Liver (tissue), 9 donors: ENCODE data around the gene CXXC4. TPM values are rescaled to one million over a fixed set of nuclear protein-coding genes. Genes with fewer than 3 reads are reported as not detected.

ENCODE experiments used
- DNase-seq: peaks from one replicate; pipeline ENCODE4 v3.0.0-alpha.2; 2017; ENCODE audit warnings: low spot score
- H3K27ac ChIP-seq, 2 donors: one replicate each; pipeline ENCODE4 v1.7.0; 2013; ENCODE audit warnings: inconsistent platforms in 2 of 2, low read length in 2 of 2, control low read depth in 1 of 2, low read depth in 1 of 2, mild to moderate bottlenecking in 1 of 2
- H3K27me3 ChIP-seq, 4 donors: one replicate each; pipeline versions ENCODE4 v1.6.1 to v1.7.0; 2013; ENCODE audit warnings: low read length in 3 of 4, inconsistent platforms in 1 of 4, mild to moderate bottlenecking in 1 of 4, moderate library complexity in 1 of 4; ENCODE audit not compliant: control insufficient read depth in 4 of 4, insufficient read depth in 4 of 4
- H3K36me3 ChIP-seq, 4 donors: one replicate each; pipeline versions ENCODE4 v1.6.1 to v1.7.0; 2013; ENCODE audit warnings: low read length in 3 of 4, mild to moderate bottlenecking in 3 of 4, low read depth in 1 of 4, moderate library complexity in 1 of 4; ENCODE audit not compliant: control insufficient read depth in 4 of 4, insufficient read depth in 3 of 4
- H3K4me1 ChIP-seq, 4 donors: one replicate each; pipeline versions ENCODE4 v1.6.1 to v1.7.0; 2013; ENCODE audit warnings: low read length in 3 of 4, mild to moderate bottlenecking in 3 of 4, moderate library complexity in 1 of 4; ENCODE audit not compliant: control insufficient read depth in 4 of 4, insufficient read depth in 4 of 4
- H3K4me3 ChIP-seq, 3 donors: one replicate each; pipeline versions ENCODE4 v1.6.1 to v1.7.0; 2013; ENCODE audit warnings: low read length in 3 of 3, control low read depth in 1 of 3, low read depth in 1 of 3, mild to moderate bottlenecking in 1 of 3
- H3K9ac ChIP-seq, 2 donors: one replicate each; pipeline ENCODE4 v1.7.0; 2013; ENCODE audit warnings: low read length in 2 of 2, mild to moderate bottlenecking in 2 of 2, moderate library complexity in 2 of 2, control low read depth in 1 of 2, low read depth in 1 of 2
- H3K9me3 ChIP-seq, 4 donors: one replicate each; pipeline versions ENCODE4 v1.6.1 to v1.7.0; 2013; ENCODE audit warnings: low read length in 3 of 4; ENCODE audit not compliant: control insufficient read depth in 4 of 4
- EGR1 ChIP-seq, 2 donors: IDR thresholded peaks; 2 replicates each; pipeline ENCODE4 v1.6.1; 2016 to 2018; ENCODE audit warnings: antibody characterized with exemption in 2 of 2, low read depth in 2 of 2
- FOXA1 ChIP-seq: IDR thresholded peaks from 2 replicates; pipeline ENCODE4 v1.6.1; 2016; ENCODE audit warnings: antibody characterized with exemption
- FOXA2 ChIP-seq: IDR thresholded peaks from 2 replicates; pipeline ENCODE4 v1.6.1; 2016; ENCODE audit warnings: antibody characterized with exemption
- GABPA ChIP-seq, 2 donors: IDR thresholded peaks in 1 of 2; conservative IDR thresholded peaks in 1 of 2; 2 replicates each; pipeline ENCODE4 v1.6.1; 2016; ENCODE audit warnings: antibody characterized with exemption in 2 of 2, mild to moderate bottlenecking in 1 of 2, moderate library complexity in 1 of 2
- HNF4A ChIP-seq, 2 donors: conservative IDR thresholded peaks; 2 replicates each; pipeline ENCODE4 v1.6.1; 2016; ENCODE audit warnings: antibody characterized with exemption in 2 of 2, mild to moderate bottlenecking in 2 of 2
- HNF4G ChIP-seq: IDR thresholded peaks from 2 replicates; pipeline ENCODE4 v1.6.1; 2016; ENCODE audit warnings: antibody characterized with exemption
- JUND ChIP-seq, 2 donors: IDR thresholded peaks; 2 replicates each; pipeline ENCODE4 v1.6.1; 2016; ENCODE audit warnings: antibody characterized with exemption in 2 of 2
- NR2F2 ChIP-seq: IDR thresholded peaks from 2 replicates; pipeline ENCODE4 v1.6.1; 2016; ENCODE audit warnings: antibody characterized with exemption
- RAD21 ChIP-seq, 2 donors: IDR thresholded peaks; 2 replicates each; pipeline ENCODE4 v1.6.1; 2016; ENCODE audit warnings: antibody characterized with exemption in 2 of 2, mild to moderate bottlenecking in 2 of 2
- RXRA ChIP-seq, 2 donors: IDR thresholded peaks; 2 replicates each; pipeline ENCODE4 v1.6.1; 2017 to 2018; ENCODE audit warnings: antibody characterized with exemption in 2 of 2, mild to moderate bottlenecking in 1 of 2
- SP1 ChIP-seq: IDR thresholded peaks from 2 replicates; pipeline ENCODE4 v1.6.1; 2018; ENCODE audit warnings: antibody characterized with exemption, mild to moderate bottlenecking
- YY1 ChIP-seq: IDR thresholded peaks from 2 replicates; pipeline ENCODE4 v1.6.1; 2016; ENCODE audit warnings: antibody characterized with exemption, mild to moderate bottlenecking
- polyA plus RNA-seq, 2 donors: library from polyadenylated mRNA; stranded (reverse) in 1 of 2; unstranded in 1 of 2; fragments of 200-250 nt in 1 of 2; fragments of >200 nt in 1 of 2; fragmentation: Nextera tagmentation in 1 of 2; extraction: Ambion mirVana in 1 of 2; gene quantifications; one replicate each; pipeline versions ENCODE4 v1.2.1 to v1.2.3, GENCODE V29; 2013 to 2015
- total RNA-seq, 2 donors: library from RNA; depleted of rRNA; stranded (reverse); fragments of >200 nt; gene quantifications; one replicate each; pipeline ENCODE4 v1.2.3, GENCODE V29; 2014
- TF ChIP-seq, protein P1 (sequence below): IDR thresholded peaks from 2 replicates; pipeline ENCODE4 v1.6.1; 2016; ENCODE audit warnings: antibody characterized with exemption, mild to moderate bottlenecking
- TF ChIP-seq, protein P2 (sequence below): IDR thresholded peaks from 2 replicates; pipeline ENCODE4 v1.6.1; 2016; ENCODE audit warnings: antibody characterized with exemption
- TF ChIP-seq, protein P3 (sequence below): IDR thresholded peaks from 2 replicates; pipeline ENCODE4 v1.6.1; 2016; ENCODE audit warnings: antibody characterized with exemption
- TF ChIP-seq, protein P4 (sequence below): fragments of 150-350 bp; IDR thresholded peaks from 2 replicates; pipeline ENCODE4 v1.5.1; 2017; ENCODE audit warnings: improper control_type of control experiment, low read depth, low read length; ENCODE audit not compliant: missing input control
- donor health status: healthy.
- donor health status: healthy.
- donor health status: healthy.
- donor health status: healthy.
- donor health status: healthy.

The CXXC4 gene
- total and polyA plus RNA-seq, 4 donors, result 0.17 to 1.2 (median 1.00) TPM

DNA sequence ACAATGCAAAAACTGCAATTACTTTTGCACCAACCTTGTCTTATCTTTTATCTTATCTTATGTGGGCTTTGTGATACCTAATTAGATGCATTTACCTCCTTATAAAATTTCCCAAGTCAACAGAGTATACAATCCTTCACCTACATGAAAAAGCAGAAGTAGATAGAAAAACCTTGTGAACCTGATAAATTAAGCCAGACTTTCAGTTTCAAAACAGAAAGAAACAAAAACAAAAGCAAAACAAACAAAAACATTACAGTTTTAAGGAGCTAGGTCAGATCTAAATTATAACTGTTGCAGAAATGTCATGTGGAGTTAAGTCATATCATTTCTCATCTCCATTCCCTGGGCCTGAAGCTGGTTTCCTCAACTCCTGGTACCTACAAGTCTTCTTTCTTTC, 24.9 kb upstream of the CXXC4 start (continued):
- TF ChIP-seq, protein P1, sequence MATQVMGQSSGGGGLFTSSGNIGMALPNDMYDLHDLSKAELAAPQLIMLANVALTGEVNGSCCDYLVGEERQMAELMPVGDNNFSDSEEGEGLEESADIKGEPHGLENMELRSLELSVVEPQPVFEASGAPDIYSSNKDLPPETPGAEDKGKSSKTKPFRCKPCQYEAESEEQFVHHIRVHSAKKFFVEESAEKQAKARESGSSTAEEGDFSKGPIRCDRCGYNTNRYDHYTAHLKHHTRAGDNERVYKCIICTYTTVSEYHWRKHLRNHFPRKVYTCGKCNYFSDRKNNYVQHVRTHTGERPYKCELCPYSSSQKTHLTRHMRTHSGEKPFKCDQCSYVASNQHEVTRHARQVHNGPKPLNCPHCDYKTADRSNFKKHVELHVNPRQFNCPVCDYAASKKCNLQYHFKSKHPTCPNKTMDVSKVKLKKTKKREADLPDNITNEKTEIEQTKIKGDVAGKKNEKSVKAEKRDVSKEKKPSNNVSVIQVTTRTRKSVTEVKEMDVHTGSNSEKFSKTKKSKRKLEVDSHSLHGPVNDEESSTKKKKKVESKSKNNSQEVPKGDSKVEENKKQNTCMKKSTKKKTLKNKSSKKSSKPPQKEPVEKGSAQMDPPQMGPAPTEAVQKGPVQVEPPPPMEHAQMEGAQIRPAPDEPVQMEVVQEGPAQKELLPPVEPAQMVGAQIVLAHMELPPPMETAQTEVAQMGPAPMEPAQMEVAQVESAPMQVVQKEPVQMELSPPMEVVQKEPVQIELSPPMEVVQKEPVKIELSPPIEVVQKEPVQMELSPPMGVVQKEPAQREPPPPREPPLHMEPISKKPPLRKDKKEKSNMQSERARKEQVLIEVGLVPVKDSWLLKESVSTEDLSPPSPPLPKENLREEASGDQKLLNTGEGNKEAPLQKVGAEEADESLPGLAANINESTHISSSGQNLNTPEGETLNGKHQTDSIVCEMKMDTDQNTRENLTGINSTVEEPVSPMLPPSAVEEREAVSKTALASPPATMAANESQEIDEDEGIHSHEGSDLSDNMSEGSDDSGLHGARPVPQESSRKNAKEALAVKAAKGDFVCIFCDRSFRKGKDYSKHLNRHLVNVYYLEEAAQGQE, result no peak
- TF ChIP-seq, protein P2, sequence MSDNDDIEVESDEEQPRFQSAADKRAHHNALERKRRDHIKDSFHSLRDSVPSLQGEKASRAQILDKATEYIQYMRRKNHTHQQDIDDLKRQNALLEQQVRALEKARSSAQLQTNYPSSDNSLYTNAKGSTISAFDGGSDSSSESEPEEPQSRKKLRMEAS, result no peak
- TF ChIP-seq FOXA1 (no peak), GABPA (IDR thresholded peaks at IDR 0.05 in 1 of 2, conservative IDR thresholded peaks at IDR 0.05 in 1 of 2) (no peak), YY1 (no peak)

GRCh38 chr4:104516884-104517283, 22.2 kb upstream of the CXXC4 start:
- no peaks in the 10 kb centered on the region for H3K9me3 ChIP-seq
- no peaks in the 10 kb centered on the region for H3K36me3 ChIP-seq
- DNase-seq, result no peak
- no peak overlapping the region for H3K27ac ChIP-seq
- H3K9ac ChIP-seq, result no peak overlapping the region
- H3K27me3 ChIP-seq, result no peaks in the 10 kb centered on the region
- H3K4me3 ChIP-seq, result no peak overlapping the region
- H3K4me1 ChIP-seq, result no peaks in the 10 kb centered on the region
- TF ChIP-seq SP1, result no peak
- no peak for TF ChIP-seq NR2F2
- no peak for TF ChIP-seq RXRA (IDR thresholded peaks at IDR 0.05)
- no peak for TF ChIP-seq RAD21 (IDR thresholded peaks at IDR 0.05)
- TF ChIP-seq, protein P3, sequence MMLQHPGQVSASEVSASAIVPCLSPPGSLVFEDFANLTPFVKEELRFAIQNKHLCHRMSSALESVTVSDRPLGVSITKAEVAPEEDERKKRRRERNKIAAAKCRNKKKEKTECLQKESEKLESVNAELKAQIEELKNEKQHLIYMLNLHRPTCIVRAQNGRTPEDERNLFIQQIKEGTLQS, result no peak
- TF ChIP-seq EGR1 (IDR thresholded peaks at IDR 0.05; ENCODE audit: low read depth in 2 of 2), result no peak
- TF ChIP-seq HNF4G, result no peak
- TF ChIP-seq FOXA2, result no peak
- TF ChIP-seq JUND (IDR thresholded peaks at IDR 0.05), result no peak
- TF ChIP-seq YY1, result no peak
- no peak for TF ChIP-seq HNF4A (conservative IDR thresholded peaks at IDR 0.05)
- TF ChIP-seq, protein P4, sequence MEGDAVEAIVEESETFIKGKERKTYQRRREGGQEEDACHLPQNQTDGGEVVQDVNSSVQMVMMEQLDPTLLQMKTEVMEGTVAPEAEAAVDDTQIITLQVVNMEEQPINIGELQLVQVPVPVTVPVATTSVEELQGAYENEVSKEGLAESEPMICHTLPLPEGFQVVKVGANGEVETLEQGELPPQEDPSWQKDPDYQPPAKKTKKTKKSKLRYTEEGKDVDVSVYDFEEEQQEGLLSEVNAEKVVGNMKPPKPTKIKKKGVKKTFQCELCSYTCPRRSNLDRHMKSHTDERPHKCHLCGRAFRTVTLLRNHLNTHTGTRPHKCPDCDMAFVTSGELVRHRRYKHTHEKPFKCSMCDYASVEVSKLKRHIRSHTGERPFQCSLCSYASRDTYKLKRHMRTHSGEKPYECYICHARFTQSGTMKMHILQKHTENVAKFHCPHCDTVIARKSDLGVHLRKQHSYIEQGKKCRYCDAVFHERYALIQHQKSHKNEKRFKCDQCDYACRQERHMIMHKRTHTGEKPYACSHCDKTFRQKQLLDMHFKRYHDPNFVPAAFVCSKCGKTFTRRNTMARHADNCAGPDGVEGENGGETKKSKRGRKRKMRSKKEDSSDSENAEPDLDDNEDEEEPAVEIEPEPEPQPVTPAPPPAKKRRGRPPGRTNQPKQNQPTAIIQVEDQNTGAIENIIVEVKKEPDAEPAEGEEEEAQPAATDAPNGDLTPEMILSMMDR, result no peak
- no peak for TF ChIP-seq GABPA (IDR thresholded peaks at IDR 0.05 in 1 of 2, conservative IDR thresholded peaks at IDR 0.05 in 1 of 2)
- TF ChIP-seq, protein P1, result no peak
- TF ChIP-seq FOXA1, result no peak
- TF ChIP-seq, protein P2, result no peak
